NB4 (cell line): ENCODE measurements around the gene GJD2.

ENCODE experiments used
- CTCF ChIP-seq: IDR thresholded peaks from one replicate; pipeline ENCODE4 v1.5.1; 2012; ENCODE audit warnings: low read depth, low read length
- TF ChIP-seq, protein P1 (sequence below): IDR thresholded peaks from 2 replicates; pipeline ENCODE4 v1.6.1; 2011; ENCODE audit warnings: low read depth, low read length

GRCh38 chr15:34765741-34766140 is 10.9 kb upstream of the GJD2 start:
- TF ChIP-seq, protein P1, sequence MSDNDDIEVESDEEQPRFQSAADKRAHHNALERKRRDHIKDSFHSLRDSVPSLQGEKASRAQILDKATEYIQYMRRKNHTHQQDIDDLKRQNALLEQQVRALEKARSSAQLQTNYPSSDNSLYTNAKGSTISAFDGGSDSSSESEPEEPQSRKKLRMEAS: no peak
- TF ChIP-seq CTCF: no peak
